Cardiac septum (tissue), 1 donor: Measurements from ENCODE around the gene COL6A1. TPM values are rescaled to one million over a fixed set of nuclear protein-coding genes. Genes with fewer than 3 reads are reported as not detected.
A peak's percentile ranks its signal among the peaks of the same experiment; 100 is the strongest.
"Not testable (repeated sequence)": the region's sequence is repeated elsewhere in the genome, so short reads cannot be mapped to it uniquely, and the experiment has no call there.

Source experiments
- DNase-seq: peaks from one replicate; pipeline ENCODE4 v3.0.0-alpha.2; 2020; ENCODE audit warnings: low spot score
- intact Hi-C: fragments of 100-400 bp; cut with DNase I; formaldehyde crosslinking; loops from one replicate; pipeline ENCODE4 v1.14.0; 2022
- total RNA-seq: library from RNA; stranded (reverse); fragmentation: NEBNext Ultra II Directional; extraction: Animal tissue kit (Norgen Biotek cat#: 25700); gene quantifications from one replicate; pipeline ENCODE4 v1.2.1, GENCODE V29; 2021
- donor health status: DM: no; HTN: no; CAD: no.

COL6A1 gene
- total RNA-seq, 1 donor from 2014 or later, result 140 TPM

- no peak for DNase-seq
- intact Hi-C loops, result loop anchor here (10.0 kb wide), 1 partner anchor 127 kb away; no protein-coding TSS in a partner anchor
Measured at GRCh38 chr21:45998276-45998701, 16.7 kb downstream of the COL6A1 start.

- intact Hi-C loops, result loop anchor here (10.0 kb wide), 1 partner anchor 126 kb away; no protein-coding TSS in a partner anchor
- DNase-seq, result no peak
Measured at GRCh38 chr21:45998871-45999580, 17.5 kb downstream of the COL6A1 start.

- peak; percentile 75 for DNase-seq
- intact Hi-C loops, result loop anchor here (10.0 kb wide), 1 partner anchor 125 kb away; no protein-coding TSS in a partner anchor
Measured at GRCh38 chr21:45999581-46000181, 18.1 kb downstream of the COL6A1 start.

- no peak for DNase-seq
Measured at GRCh38 chr21:46000182-46000730, 18.7 kb downstream of the COL6A1 start.

GRCh38 chr21:46000731-46001641 lies 19.4 kb downstream of the COL6A1 start:
- no peak for DNase-seq
- intact Hi-C loops, result no loop called here

More at GRCh38 chr21:46000182-46000730, 18.7 kb downstream of the COL6A1 start:
- intact Hi-C loops, result no loop called here

- intact Hi-C loops, result no loop called here
- no peak for DNase-seq
Measured at GRCh38 chr21:46001821-46002681, 20.5 kb downstream of the COL6A1 start.

- DNase-seq, result no peak
- intact Hi-C loops, result no loop called here
Measured at GRCh38 chr21:46002841-46003574, 21.4 kb downstream of the COL6A1 start.

GRCh38 chr21:46003575-46004007 lies 22.0 kb downstream of the COL6A1 start:
- intact Hi-C loops, result no loop called here
- no peak for DNase-seq

GRCh38 chr21:46004168-46004861 lies 22.7 kb downstream of the COL6A1 start:
- DNase-seq, result no peak

GRCh38 chr21:46005081-46005480 lies 23.5 kb downstream of the COL6A1 start:
- intact Hi-C loops, result no loop called here
- no peak for DNase-seq

More at GRCh38 chr21:46004168-46004861, 22.7 kb downstream of the COL6A1 start:
- intact Hi-C loops, result no loop called here

- intact Hi-C loops, result no loop called here
- DNase-seq, result no peak
Measured at GRCh38 chr21:46005481-46005881, 23.9 kb downstream of the COL6A1 start.

- DNase-seq, result not testable (repeated sequence)
Measured at GRCh38 chr21:46005894-46006546, 24.4 kb downstream of the COL6A1 start.

GRCh38 chr21:46006547-46007491 lies 25.2 kb downstream of the COL6A1 start:
- intact Hi-C loops, result no loop called here
- DNase-seq, result no peak

More at GRCh38 chr21:46005894-46006546, 24.4 kb downstream of the COL6A1 start:
- intact Hi-C loops, result not testable (repeated sequence)

GRCh38 chr21:46007492-46007868 lies 25.9 kb downstream of the COL6A1 start:
- intact Hi-C loops, result no loop called here
- DNase-seq, result no peak

- intact Hi-C loops, result no loop called here
- DNase-seq, result no peak
Measured at GRCh38 chr21:46008893-46009621, 27.5 kb downstream of the COL6A1 start.
